Measurements from ENCODE around the gene CYP8B1. TPM values are rescaled to one million over a fixed set of nuclear protein-coding genes. Genes with fewer than 3 reads are reported as not detected.

CYP8B1 gene
- total and polyA plus RNA-seq, 2 of the 13 experiments (the other 11 are each of a cell fraction or from before 2014, with no cell fraction given), result 0.58 to 2.0 TPM

DNA sequence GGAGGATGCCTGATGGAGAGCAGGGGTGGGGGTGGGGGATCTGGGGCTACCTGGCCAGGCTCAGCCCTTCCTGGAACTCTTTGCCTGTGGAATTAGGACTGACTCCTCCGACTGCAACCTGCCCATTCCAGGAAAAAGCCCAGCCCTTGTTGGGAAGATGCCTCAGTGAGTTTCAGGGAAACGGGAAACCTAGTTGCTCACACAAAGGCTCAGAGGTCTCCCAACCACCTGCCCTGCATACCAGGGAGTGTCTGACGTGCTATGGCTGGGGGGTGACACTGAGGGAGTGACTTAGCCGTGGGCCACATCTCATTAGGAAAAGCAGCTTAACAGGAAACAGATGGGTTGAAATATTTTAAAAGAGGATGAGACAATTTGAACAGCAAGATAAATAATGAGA lies 27.9 kb downstream of the CYP8B1 start (continued):
- TF ChIP-seq ZFP90 (CRISPR knock-in tag; IDR thresholded peaks at IDR 0.05; ENCODE audit: borderline replicate concordance) (no peak), HOXA3 (CRISPR knock-in tag; IDR thresholded peaks at IDR 0.05) (no peak), SIX4 (CRISPR knock-in tag; IDR thresholded peaks at IDR 0.05) (0 out of 2 replicates have a peak, but pooled peaks have one; percentile 12), TEAD3 (CRISPR knock-in tag; optimal IDR thresholded peaks at IDR 0.05; ENCODE audit: borderline replicate concordance) (peak; percentile 75), MED1 (CRISPR knock-in tag; IDR thresholded peaks at IDR 0.05) (no peak), NCOA2 (CRISPR knock-in tag; IDR thresholded peaks at IDR 0.05) (0 out of 2 replicates have a peak, but pooled peaks have one; percentile 46), EP300 (IDR thresholded peaks at IDR 0.05; ENCODE audit: low read depth in 2 of 2, low read length in 2 of 2) (no peak), EP300 (CRISPR knock-in tag; IDR thresholded peaks at IDR 0.05; ENCODE audit: borderline replicate concordance) (0 out of 2 replicates have a peak, but pooled peaks have one; percentile 35), MZF1 (CRISPR knock-in tag; IDR thresholded peaks at IDR 0.05; ENCODE audit: borderline replicate concordance) (no peak), ZFAT (CRISPR knock-in tag; conservative IDR thresholded peaks at IDR 0.05) (no peak), GMEB1 (CRISPR knock-in tag; IDR thresholded peaks at IDR 0.05; ENCODE audit: borderline replicate concordance) (no peak), NFYC (CRISPR knock-in tag; IDR thresholded peaks at IDR 0.05) (no peak), CCDC6 (CRISPR knock-in tag; IDR thresholded peaks at IDR 0.05) (0 out of 2 replicates have a peak, but pooled peaks have one; percentile 8)

All from HepG2 (cell line).